HG02870 (cell line): ENCODE measurements around the gene MAN1B1.

Source experiments
- ATAC-seq: cut with Tn5 transposase; IDR thresholded peaks from one replicate; pipeline ENCODE4 v1.9.1; 2021; ENCODE audit warnings: mild to moderate bottlenecking, moderate library complexity; ENCODE audit not compliant: unreplicated experiment

MAN1B1 gene

GRCh38 chr9:137068539-137069507 is 18.0 kb upstream of the MAN1B1 start:
- ATAC-seq, result no peak

- ATAC-seq, result no peak
These were observed 17.2 kb upstream of the MAN1B1 start for GRCh38 chr9:137069508-137070091.

- ATAC-seq, result peak; percentile 69
These were observed 16.4 kb upstream of the MAN1B1 start, which contains the start of gene SAPCD2 for GRCh38 chr9:137070201-137070905. Gene SAPCD2 (minus strand): TSS chr9:137070557. CDS start chr9:137070460, 97 bp downstream.

GRCh38 chr9:137070906-137071275 is 15.9 kb upstream of the MAN1B1 start:
- peak; percentile 11 for ATAC-seq

- ATAC-seq, result no peak
These were observed 15.5 kb upstream of the MAN1B1 start for GRCh38 chr9:137071282-137071681.

GRCh38 chr9:137073992-137074399 is 12.8 kb upstream of the MAN1B1 start:
- ATAC-seq, result no peak

GRCh38 chr9:137074657-137075274 is 12.0 kb upstream of the MAN1B1 start:
- ATAC-seq, result no peak

- no peak for ATAC-seq
These were observed 11.5 kb upstream of the MAN1B1 start for GRCh38 chr9:137075275-137075775.

- ATAC-seq, result no peak
These were observed 10.2 kb upstream of the MAN1B1 start for GRCh38 chr9:137076636-137077009.

- ATAC-seq, result no peak
These were observed 9.6 kb upstream of the MAN1B1 start, which contains the start of gene UAP1L1 for GRCh38 chr9:137077010-137077747. Gene UAP1L1 (plus strand): TSS chr9:137077517. CDS start chr9:137077533, 16 bp downstream.

GRCh38 chr9:137077758-137078693 is 8.8 kb upstream of the MAN1B1 start:
- no peak for ATAC-seq

- no peak for ATAC-seq
These were observed 7.9 kb upstream of the MAN1B1 start for GRCh38 chr9:137078701-137079400.

GRCh38 chr9:137079401-137079787 is 7.4 kb upstream of the MAN1B1 start:
- ATAC-seq, result no peak

GRCh38 chr9:137080260-137081122 is 6.3 kb upstream of the MAN1B1 start:
- no peak for ATAC-seq

- ATAC-seq, result no peak
These were observed 4.4 kb upstream of the MAN1B1 start for GRCh38 chr9:137082222-137082924.

- no peak for ATAC-seq
These were observed 3.9 kb upstream of the MAN1B1 start for GRCh38 chr9:137082925-137083290.
